NOMO-1 treated with DMSO at 0.1 percent for 48 hours (cell line): ENCODE results near the gene C19orf25.

Experiments
- DNase-seq: peaks from one replicate; lab custom pipeline; 2025; ENCODE audit not compliant: unreplicated experiment; lab: John Stamatoyannopoulos, UW

Gene C19orf25

DNA sequence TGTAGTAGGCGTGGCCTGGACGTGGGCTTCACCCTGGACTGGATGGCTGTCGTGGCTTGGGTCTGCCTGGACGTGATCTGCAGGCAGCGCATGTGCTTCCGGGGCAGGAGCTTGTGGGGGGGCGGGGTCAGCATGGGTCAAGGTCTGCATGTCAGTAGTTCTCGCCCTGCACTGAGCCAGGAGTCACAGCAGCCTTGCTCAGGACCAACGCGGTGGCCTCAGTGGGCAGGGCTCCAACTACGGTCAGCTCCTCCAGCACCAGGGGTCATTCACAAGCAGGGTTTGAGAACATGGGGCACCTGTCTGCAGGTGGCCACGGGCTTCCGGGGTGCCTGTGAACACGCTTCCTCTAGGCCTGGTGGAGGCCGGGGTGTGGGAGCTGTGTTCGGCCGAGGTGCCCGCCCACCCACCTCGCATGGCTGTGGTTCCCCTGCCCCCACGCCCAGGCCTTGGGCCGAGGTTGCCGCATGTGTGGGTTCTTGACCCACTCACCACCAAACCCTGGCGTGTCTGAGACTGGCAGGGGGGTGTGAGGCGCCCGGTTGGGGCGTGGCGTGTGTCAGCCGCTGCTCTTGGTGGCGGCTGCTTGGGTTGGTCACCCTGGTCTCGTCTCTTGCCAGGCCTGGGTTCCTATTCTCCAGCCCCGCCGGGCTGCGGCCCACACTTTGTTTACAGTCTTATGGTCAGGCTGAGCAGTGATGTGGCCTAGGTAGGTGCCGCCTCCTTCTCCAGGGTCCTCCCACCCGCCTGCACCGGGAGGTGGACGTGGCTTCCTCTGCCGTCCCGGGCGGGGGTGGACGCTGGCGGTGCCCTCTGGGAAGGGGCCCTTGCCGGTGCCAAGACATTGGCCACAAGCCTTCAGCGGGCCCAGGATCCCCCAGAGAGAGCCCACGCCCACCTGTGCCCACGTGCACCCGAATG, 45.6 kb downstream of the C19orf25 start:
- DNase-seq: no peak

DNA sequence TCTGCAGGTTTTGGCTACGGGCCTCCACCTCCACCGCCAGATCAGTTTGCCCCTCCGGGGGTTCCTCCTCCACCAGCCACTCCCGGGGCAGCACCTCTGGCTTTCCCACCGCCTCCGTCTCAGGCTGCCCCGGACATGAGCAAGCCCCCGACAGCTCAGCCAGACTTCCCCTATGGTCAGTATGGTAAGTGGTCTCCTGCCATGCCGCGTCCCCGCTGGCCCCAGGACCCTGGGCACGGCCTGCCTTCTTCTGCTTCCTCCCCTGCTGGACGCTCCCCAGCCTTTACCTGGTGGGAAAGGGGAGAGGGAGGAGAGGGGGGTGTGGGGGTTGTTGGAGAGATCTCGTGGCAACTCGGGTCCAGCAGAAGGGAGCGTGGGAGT, 46.5 kb downstream of the C19orf25 start:
- DNase-seq: no peak

GRCh38 chr19:1431759-1432506, 47.1 kb downstream of the C19orf25 start:
- DNase-seq: no peak

DNA sequence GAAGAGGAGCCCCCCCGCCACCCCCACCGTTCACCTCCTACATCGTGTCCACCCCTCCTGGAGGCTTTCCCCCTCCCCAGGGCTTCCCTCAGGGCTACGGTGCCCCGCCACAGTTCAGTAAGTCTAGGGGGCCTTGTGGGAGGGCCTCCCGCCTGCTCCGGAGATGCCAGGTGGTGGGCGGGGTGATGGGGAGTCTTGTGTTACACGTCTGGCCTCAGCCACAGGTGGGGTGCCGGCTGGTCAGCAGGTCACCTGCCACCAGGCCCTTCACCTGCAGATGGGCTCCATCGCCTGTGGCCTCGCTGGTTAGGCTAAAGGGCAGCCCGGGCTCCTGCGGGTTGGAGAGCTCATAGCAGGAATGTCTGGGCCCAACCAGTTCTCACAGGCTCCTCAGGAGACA, 48.8 kb downstream of the C19orf25 start:
- no peak for DNase-seq

GRCh38 chr19:1429750-1430149, 49.3 kb downstream of the C19orf25 start:
- no peak for DNase-seq

GRCh38 chr19:1428738-1429391, 50.1 kb downstream of the C19orf25 start:
- no peak for DNase-seq

- no peak for DNase-seq
Measured at GRCh38 chr19:1427221-1427920, 51.6 kb downstream of the C19orf25 start.

DNA sequence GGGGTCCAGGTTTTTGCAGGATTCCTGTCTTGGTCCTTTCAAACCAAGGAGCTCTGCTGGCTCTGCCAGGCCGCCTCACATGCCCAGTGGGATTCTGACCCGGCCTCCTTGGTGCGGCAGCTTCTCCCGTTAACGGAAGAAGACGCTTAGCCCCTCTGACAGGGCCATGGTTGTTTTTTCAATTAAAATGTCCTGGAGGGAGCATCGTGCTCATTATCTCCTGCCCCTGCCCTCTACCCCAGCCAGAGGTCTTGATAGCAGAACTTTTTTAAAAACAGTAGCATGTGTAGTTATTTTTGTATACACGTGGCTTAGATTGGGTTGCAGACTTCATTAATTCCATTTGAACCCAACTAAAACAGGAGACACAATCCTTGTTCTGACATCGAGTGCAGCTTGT, 52.3 kb downstream of the C19orf25 start:
- DNase-seq: no peak

DNA sequence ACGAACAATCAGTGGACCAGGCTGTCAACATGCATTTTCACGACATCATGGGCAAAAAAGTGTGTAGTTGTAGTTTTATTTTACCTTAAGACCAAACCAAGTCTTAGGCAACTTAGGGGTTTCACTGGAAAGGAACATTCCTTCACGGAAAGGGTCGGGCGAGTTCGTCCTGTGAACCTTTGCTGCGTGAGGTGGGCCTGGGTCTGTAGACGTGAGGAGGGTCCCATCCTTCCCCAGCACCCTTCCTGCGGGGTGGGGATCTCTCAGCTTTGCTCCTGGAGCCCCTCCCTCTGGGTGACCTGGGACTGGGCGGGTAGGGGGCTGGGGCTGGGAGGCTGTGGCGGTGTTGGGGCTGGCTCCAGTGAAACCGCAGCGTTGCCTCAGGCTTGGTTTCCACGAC, 53.1 kb downstream of the C19orf25 start:
- DNase-seq: no peak

DNA sequence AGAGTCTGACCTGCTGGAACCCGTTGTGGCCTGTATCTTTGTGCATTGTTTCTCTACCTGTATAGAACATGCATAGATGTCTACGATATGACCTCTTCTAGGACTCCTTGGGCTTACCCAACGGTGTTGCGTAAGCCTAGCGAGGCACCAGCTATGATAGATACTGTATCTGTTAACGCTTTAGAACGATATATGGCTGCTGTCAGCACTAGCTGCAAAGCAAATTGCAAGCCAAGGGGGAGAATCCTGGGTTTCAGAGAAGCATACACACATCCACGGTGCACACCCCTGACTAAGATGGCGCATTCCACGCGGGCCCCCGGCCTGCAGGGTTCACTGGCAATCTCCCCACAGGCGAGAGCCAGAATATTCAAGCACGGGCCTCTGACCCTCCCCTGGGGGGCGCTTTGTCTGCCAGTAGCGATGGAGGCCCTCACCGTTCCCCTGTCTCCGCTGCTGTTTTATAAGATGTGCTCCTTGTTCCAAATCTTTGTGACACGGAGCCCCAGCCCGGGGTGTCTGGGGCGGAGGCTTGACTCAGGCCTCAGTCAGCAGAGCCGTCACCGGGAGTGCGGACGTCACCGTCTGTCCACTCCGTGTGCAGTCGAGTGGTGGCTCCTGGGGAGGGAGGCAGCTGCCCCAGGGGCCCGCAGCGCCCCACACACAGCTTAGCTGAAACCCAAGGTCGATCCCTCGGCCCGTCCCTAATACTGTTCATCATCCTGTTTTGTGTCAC, 53.7 kb downstream of the C19orf25 start:
- DNase-seq: no peak

DNA sequence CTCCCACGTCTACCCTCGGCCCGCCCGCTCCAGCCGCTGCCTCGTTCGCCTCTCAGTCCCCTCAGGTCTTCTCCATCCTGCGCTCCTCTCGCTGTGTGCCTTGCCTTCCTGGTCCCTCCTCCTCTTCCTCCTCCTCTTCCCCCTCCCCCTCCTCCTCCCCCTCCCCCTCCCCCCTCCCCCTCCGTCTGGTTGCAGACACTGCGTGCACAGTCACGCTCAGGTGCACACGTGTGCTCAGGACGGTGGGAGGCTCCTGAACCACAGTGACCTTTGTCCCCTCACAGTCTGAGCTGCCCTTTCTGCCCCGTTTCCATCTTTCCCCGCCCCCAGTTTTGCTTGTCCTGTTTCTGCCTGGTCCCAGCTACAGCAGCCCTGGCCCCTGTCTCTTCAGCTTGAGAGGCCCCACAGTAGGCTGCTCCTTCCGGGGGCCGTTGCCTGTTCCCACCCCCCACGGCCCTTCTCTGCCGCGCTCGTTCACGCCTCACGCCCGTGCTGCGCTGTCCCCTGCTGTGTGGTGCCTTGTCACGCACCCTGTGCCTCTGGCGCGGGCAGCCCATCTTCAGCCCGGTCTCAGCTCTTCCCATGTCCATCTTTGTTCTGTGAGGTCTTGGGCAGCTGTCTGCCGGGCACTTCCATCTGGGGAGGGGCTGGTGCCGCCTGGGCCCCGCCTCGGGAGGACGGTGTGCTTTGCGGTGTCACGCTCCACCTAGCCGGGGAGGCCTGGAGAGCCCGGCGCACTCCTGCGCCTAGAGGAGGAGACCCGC, 54.6 kb downstream of the C19orf25 start:
- DNase-seq: no peak

- DNase-seq: no peak
Measured at GRCh38 chr19:1423436-1424191, 55.4 kb downstream of the C19orf25 start.
